Measurements from ENCODE around the gene UCP1.

Gene UCP1

GRCh38 chr4:140579278-140579677 is 10.5 kb upstream of the UCP1 start:
- TF ChIP-seq ZNF70 (CRISPR knock-in tag; IDR thresholded peaks at IDR 0.05): no peak
- no peak for TF ChIP-seq CREB5 (CRISPR knock-in tag; IDR thresholded peaks at IDR 0.05; ENCODE audit: low read depth)
- no peak for TF ChIP-seq TSHZ2 (CRISPR knock-in tag; IDR thresholded peaks at IDR 0.05)
- TF ChIP-seq PPARA (CRISPR knock-in tag; IDR thresholded peaks at IDR 0.05; ENCODE audit: borderline replicate concordance): no peak
- TF ChIP-seq CSRNP3 (CRISPR knock-in tag; IDR thresholded peaks at IDR 0.05): no peak
- TF ChIP-seq ARNTL (CRISPR knock-in tag; IDR thresholded peaks at IDR 0.05; ENCODE audit: borderline replicate concordance, low read depth): no peak
- TF ChIP-seq ESRRG (CRISPR knock-in tag; IDR thresholded peaks at IDR 0.05): no peak
- TF ChIP-seq RARB (CRISPR knock-in tag; IDR thresholded peaks at IDR 0.05): no peak
- no peak for TF ChIP-seq ZC3H10 (CRISPR knock-in tag; IDR thresholded peaks at IDR 0.05)
- TF ChIP-seq POU6F1 (CRISPR knock-in tag; IDR thresholded peaks at IDR 0.05; ENCODE audit: borderline replicate concordance, low read depth): no peak
- no peak for TF ChIP-seq ZNF565 (CRISPR knock-in tag; conservative IDR thresholded peaks at IDR 0.05; ENCODE audit: low read depth)
- peak; percentile 24; the same call in 1 of the 3 replicates for ATAC-seq

GRCh38 chr4:140575489-140575888 is 6.7 kb upstream of the UCP1 start:
- no peak for ATAC-seq
- TF ChIP-seq ZNF70 (CRISPR knock-in tag; IDR thresholded peaks at IDR 0.05) (no peak), GLIS3 (CRISPR knock-in tag; IDR thresholded peaks at IDR 0.05) (no peak)

GRCh38 chr4:140571620-140572019 is 2.9 kb upstream of the UCP1 start:
- TF ChIP-seq GLIS3 (CRISPR knock-in tag; IDR thresholded peaks at IDR 0.05) (no peak), PPARA (CRISPR knock-in tag; IDR thresholded peaks at IDR 0.05; ENCODE audit: borderline replicate concordance) (no peak), PATZ1 (CRISPR knock-in tag; IDR thresholded peaks at IDR 0.05; ENCODE audit: borderline replicate concordance) (no peak), ZFP3 (CRISPR knock-in tag; IDR thresholded peaks at IDR 0.05) (no peak), TCF4 (CRISPR knock-in tag; IDR thresholded peaks at IDR 0.05; ENCODE audit: borderline replicate concordance) (no peak), ZFP30 (CRISPR knock-in tag; IDR thresholded peaks at IDR 0.05) (no peak), CREB5 (CRISPR knock-in tag; IDR thresholded peaks at IDR 0.05; ENCODE audit: low read depth) (no peak), ARNTL (CRISPR knock-in tag; IDR thresholded peaks at IDR 0.05; ENCODE audit: borderline replicate concordance, low read depth) (no peak), POU6F1 (CRISPR knock-in tag; IDR thresholded peaks at IDR 0.05; ENCODE audit: borderline replicate concordance, low read depth) (no peak), TSHZ2 (CRISPR knock-in tag; IDR thresholded peaks at IDR 0.05) (no peak), TOX (CRISPR knock-in tag; IDR thresholded peaks at IDR 0.05; ENCODE audit: borderline replicate concordance) (no peak), ZC3H10 (CRISPR knock-in tag; IDR thresholded peaks at IDR 0.05) (no peak)
- ATAC-seq: no peak
